AG04449 (cell line): Measurements from ENCODE around the gene LRP6.
"Not testable (repeated sequence)": the region's sequence is repeated elsewhere in the genome, so short reads cannot be mapped to it uniquely, and the experiment has no call there.

Experiments used
- CTCF ChIA-PET: fragments of 350-600 bp; formaldehyde crosslinking; extraction: SDS; loops from one replicate; lab custom pipeline; 2021; ENCODE audit warnings: antibody characterized with exemption; lab: Yijun Ruan, JAX
- POLR2A ChIA-PET: fragments of 400-600, 350-600 bp; formaldehyde crosslinking; extraction: SDS; loops from one replicate; lab custom pipeline; 2020; ENCODE audit warnings: antibody characterized with exemption, inconsistent platforms; lab: Yijun Ruan, JAX
- DNase-seq: peaks from one replicate; pipeline ENCODE4 v3.0.0-alpha.2; 2010; ENCODE audit warnings: low read depth, low spot score
- H3K4me3 ChIP-seq: 2 replicates; pipeline ENCODE4 v1.5.1; 2011; ENCODE audit warnings: low read depth, mild to moderate bottlenecking, control low read depth, low read length
- CTCF ChIP-seq: IDR thresholded peaks from one replicate; pipeline ENCODE4 v1.5.1; 2011; ENCODE audit warnings: mild to moderate bottlenecking, moderate library complexity, low read length, control low read depth, inconsistent platforms; ENCODE audit not compliant: insufficient read depth; ENCODE audit errors: missing control alignments

The LRP6 gene

GRCh38 chr12:12263909-12264308 lies 2.9 kb downstream of the LRP6 start:
- TF ChIP-seq CTCF: no peak
- no peak overlapping the region for H3K4me3 ChIP-seq
- POLR2A ChIA-PET: no interaction called here
- CTCF ChIA-PET: no interaction called here
- no peak for DNase-seq

DNA sequence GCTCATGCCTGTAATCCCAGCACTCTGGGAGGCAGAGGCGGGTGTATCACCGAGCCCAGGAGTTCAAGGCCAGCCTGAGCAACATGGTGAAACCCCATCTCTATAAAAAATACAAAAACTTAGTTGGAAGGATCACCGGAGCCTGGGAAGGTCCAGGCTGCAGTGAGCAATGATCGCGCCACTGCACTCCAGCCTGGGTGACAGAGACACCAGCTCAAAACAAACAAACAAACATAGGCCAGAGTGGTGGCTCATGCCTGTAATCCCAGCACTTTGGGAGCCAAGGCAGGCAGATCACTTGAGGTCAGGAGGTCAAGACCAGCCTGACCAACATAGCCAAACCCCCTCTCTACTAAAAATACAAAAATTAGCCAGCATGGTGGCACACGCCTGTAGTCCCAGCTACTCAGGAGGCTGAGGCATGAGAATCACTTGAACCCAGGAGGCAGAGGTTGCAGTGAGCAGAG lies 10.5 kb downstream of the LRP6 start:
- POLR2A ChIA-PET: interaction anchor here (4.2 kb wide), 1 partner anchor 10 kb away, joined by 18 read pairs; the partner anchor contains the start of gene LRP6
- not testable (repeated sequence) for H3K4me3 ChIP-seq, DNase-seq
- CTCF ChIA-PET: interaction anchor here (1.0 kb wide), 3 partner anchors 11 to 71 kb away, joined by 3 to 4 read pairs (median 3); partner anchors contain the start of gene LRP6

DNA sequence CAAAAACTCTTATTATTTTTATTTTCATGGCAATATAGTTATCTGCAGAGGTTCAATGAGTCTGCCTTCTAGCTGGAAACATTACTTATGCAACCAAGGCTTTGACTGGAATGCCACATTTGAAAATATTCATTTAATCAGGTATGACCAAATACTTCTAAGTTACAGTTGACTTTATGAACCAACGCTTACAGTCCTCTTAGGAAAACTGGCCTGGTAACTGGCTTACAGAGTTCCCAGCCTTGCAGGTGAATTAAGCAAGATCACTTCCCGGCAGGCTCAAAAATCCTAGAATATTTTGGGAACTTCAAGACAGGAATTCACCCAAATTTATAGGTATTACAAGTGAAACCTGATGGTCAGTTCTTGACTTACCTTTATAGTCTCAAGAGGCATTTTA lies 12.3 kb downstream of the LRP6 start:
- POLR2A ChIA-PET: interaction anchor here (1.1 to 4.2 kb wide), 2 partner anchors 12 to 25 kb away, joined by 5 to 18 read pairs; partner anchors contain the start of gene LRP6
- TF ChIP-seq CTCF: no peak
- CTCF ChIA-PET: interaction anchor here (1.2 kb wide), 2 partner anchors 16 to 40 kb away, joined by 3 read pairs; no protein-coding TSS in a partner anchor
- no peak for DNase-seq
- no peak overlapping the region for H3K4me3 ChIP-seq

DNA sequence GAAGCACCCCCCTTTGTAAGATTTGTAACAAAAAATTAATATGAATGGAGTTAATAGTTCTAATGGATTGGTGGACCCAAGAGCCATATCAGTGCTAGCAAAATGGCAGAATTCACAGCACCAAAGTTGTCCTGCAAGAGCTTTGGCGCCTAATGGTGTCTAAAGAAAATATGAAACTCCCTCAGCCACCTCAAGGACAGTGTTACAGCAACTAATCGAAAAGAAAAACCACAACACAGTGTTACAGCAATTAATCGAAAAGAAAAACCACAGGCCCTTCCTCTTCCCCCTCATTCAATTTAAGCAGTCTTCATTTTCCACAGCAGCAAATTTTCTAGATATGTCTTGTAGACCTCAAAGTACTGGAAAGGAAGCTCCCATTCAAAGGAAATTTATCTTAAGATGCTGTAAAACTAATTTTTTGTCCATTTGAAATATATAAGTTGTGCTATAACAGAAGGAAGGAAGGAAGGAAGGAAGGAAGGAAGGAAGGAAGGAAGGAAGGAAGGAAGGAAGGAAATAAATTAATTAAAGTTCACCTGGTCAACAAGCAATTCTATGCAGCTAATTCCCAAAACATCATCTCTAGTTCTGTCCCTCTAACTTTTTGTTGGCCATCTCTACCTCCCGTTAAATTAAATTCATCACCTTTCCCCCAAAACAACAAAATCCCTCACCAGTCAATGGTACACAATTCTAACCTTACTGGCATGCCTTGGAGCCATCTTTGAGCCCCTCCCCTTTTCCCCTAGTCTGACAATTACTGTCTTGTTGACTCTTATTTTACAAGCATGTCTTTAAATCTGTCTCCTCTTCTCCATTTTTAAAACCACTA lies 17.4 kb downstream of the LRP6 start:
- CTCF ChIA-PET: no interaction called here
- POLR2A ChIA-PET: no interaction called here
- no peak for DNase-seq
- H3K4me3 ChIP-seq: no peak overlapping the region
- no peak for TF ChIP-seq CTCF

DNA sequence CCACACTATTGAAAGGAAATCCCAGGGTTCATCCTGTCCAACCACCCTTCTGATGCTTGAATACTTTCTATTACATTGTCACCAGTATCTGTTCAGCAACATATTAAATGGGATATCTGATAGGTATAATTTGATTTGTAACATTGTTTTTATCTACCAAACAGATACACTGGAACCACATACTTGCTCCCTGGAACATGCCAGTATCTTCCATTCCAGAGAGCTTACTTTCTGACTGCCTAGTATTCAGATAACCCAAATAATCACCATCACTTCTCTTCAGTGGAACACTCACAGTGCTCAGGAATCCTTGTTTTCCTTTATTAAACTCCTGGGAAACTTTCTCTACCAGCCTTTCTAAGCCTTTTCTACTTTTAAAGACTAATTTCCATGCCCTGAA lies 19.3 kb downstream of the LRP6 start:
- ChIA-PET CTCF (interaction anchor here (1.4 kb wide), 1 partner anchor 25 kb away, joined by 3 read pairs; no protein-coding TSS in a partner anchor), POLR2A (no interaction called here)
- no peak for DNase-seq
- no peak for TF ChIP-seq CTCF
- H3K4me3 ChIP-seq: no peak overlapping the region

- CTCF ChIA-PET: no interaction called here
- POLR2A ChIA-PET: no interaction called here
- no peak overlapping the region for H3K4me3 ChIP-seq
- TF ChIP-seq CTCF: no peak
- DNase-seq: no peak
These were observed 22.5 kb downstream of the LRP6 start for GRCh38 chr12:12244341-12244740.
